GM23338 (cell line): ENCODE measurements around the gene HSD11B1. TPM values are rescaled to one million over a fixed set of nuclear protein-coding genes. Genes with fewer than 3 reads are reported as not detected.

ENCODE experiments used
- ATAC-seq: fragments of 200-7000 bp; cut with Tn5 transposase; 3 replicates; pipeline ENCODE4 v1.9.1; 2020
- DNase-seq: peaks from one replicate; pipeline ENCODE4 v3.0.0-alpha.2; 2015; ENCODE audit warnings: low spot score
- H2AFZ ChIP-seq: fragments of 200-600 bp; sonication (generic); 2 replicates; pipeline ENCODE4 v1.8.0; 2016; ENCODE audit warnings: antibody characterized with exemption, mild to moderate bottlenecking, moderate library complexity
- H3F3A ChIP-seq: fragments of 200-600 bp; sonication (generic); replicated peaks from 2 replicates; pipeline ENCODE4 v1.8.0; 2017; ENCODE audit warnings: antibody characterized with exemption, mixed run types, low read depth
- H3K27ac ChIP-seq: fragments of 200-600 bp; sonication (generic); 2 replicates; pipeline ENCODE4 v1.6.1; 2016; ENCODE audit warnings: low read depth
- H3K27me3 ChIP-seq: fragments of 200-600 bp; sonication (generic); 2 replicates; pipeline ENCODE4 v1.8.0; 2016; ENCODE audit warnings: mild to moderate bottlenecking, mixed run types, moderate library complexity; ENCODE audit not compliant: insufficient read depth
- H3K36me3 ChIP-seq: fragments of 200-600 bp; sonication (generic); 2 replicates; pipeline ENCODE4 v1.8.0; 2016; ENCODE audit warnings: mild to moderate bottlenecking; ENCODE audit not compliant: insufficient read depth
- H3K4me1 ChIP-seq: fragments of 200-600 bp; sonication (generic); 2 replicates; pipeline ENCODE4 v1.8.0; 2016; ENCODE audit warnings: mild to moderate bottlenecking, moderate library complexity; ENCODE audit not compliant: insufficient read depth
- H3K4me2 ChIP-seq: fragments of 200-600 bp; sonication (generic); 2 replicates; pipeline ENCODE4 v1.7.1; 2017; ENCODE audit warnings: mixed run types
- H3K4me3 ChIP-seq: fragments of 200-600 bp; sonication (generic); 2 replicates; pipeline ENCODE4 v1.6.1; 2016; ENCODE audit warnings: mixed run types
- H3K79me2 ChIP-seq: fragments of 200-600 bp; sonication (generic); replicated peaks from 2 replicates; pipeline ENCODE4 v1.8.0; 2017; ENCODE audit warnings: mild to moderate bottlenecking; ENCODE audit not compliant: insufficient read depth
- H3K9me2 ChIP-seq: fragments of 200-600 bp; sonication (generic); 2 replicates; pipeline ENCODE4 v1.8.0; 2017; ENCODE audit not compliant: insufficient read depth
- H4K20me1 ChIP-seq: fragments of 200-600 bp; sonication (generic); replicated peaks from 2 replicates; pipeline ENCODE4 v1.8.0; 2017; ENCODE audit warnings: mild to moderate bottlenecking; ENCODE audit not compliant: insufficient read depth
- H3K27ac Mint-ChIP-seq: 2 replicates; pipeline ENCODE4 v1.8.0; 2020; ENCODE audit warnings: inconsistent platforms, mild to moderate bottlenecking, moderate library complexity, mixed read lengths
- H3K27me3 Mint-ChIP-seq: 3 replicates; pipeline ENCODE4 v1.8.0; 2022; ENCODE audit warnings: low read depth, mild to moderate bottlenecking, moderate library complexity, mixed read lengths, inconsistent platforms; ENCODE audit not compliant: insufficient read depth, poor library complexity
- H3K36me3 Mint-ChIP-seq: 3 replicates; pipeline ENCODE4 v1.8.0; 2021; ENCODE audit warnings: low read depth, mild to moderate bottlenecking, inconsistent platforms, moderate library complexity, mixed read lengths
- H3K4me1 Mint-ChIP-seq: 3 replicates; pipeline ENCODE4 v1.8.0; 2020; ENCODE audit warnings: mild to moderate bottlenecking, inconsistent platforms, mixed read lengths
- H3K4me3 Mint-ChIP-seq: 3 replicates; pipeline ENCODE4 v1.8.0; 2021; ENCODE audit warnings: moderate library complexity, mild to moderate bottlenecking, inconsistent platforms, mixed read lengths
- H3K9me3 Mint-ChIP-seq: 3 replicates; pipeline ENCODE4 v1.8.0; 2020; ENCODE audit warnings: moderate library complexity, mild to moderate bottlenecking, inconsistent platforms, mixed read lengths
- ETS1 ChIP-seq: IDR thresholded peaks from 2 replicates; pipeline ENCODE4 v1.6.1; 2016; ENCODE audit warnings: antibody characterized with exemption
- EZH2 ChIP-seq: fragments of 200-600 bp; sonication (generic); IDR thresholded peaks from one replicate; pipeline ENCODE4 v1.8.0; 2017; ENCODE audit warnings: antibody characterized with exemption, mild to moderate bottlenecking, low read depth; ENCODE audit not compliant: unreplicated experiment
- JUNB ChIP-seq: IDR thresholded peaks from one replicate; pipeline ENCODE4 v1.6.1; 2016; ENCODE audit warnings: antibody characterized with exemption; ENCODE audit not compliant: unreplicated experiment
- POLR2AphosphoS5 ChIP-seq: IDR thresholded peaks from 2 replicates; pipeline ENCODE4 v1.6.1; 2016; ENCODE audit warnings: antibody characterized with exemption, low read depth
- ZNF114 ChIP-seq: fragments of 250-450 bp; sonication (Bioruptor Pico); IDR thresholded peaks from 2 replicates; pipeline ENCODE4 v1.5.0; 2020; ENCODE audit warnings: mild to moderate bottlenecking, moderate library complexity
- polyA plus RNA-seq: library from polyadenylated mRNA; unstranded; fragments of >200 nt; fragmentation: Nextera tagmentation; extraction: Ambion mirVana; gene quantifications from 2 replicates; pipeline ENCODE4 v1.2.1, GENCODE V29; 2016
- total RNA-seq: library from RNA; depleted of rRNA; stranded (reverse); fragments of >200 nt; shearing (Covaris generic); gene quantifications from 2 replicates; pipeline ENCODE4 v1.2.3, GENCODE V29; 2014
- TF ChIP-seq, protein P1 (sequence below): fragments of 250-450 bp; sonication (Bioruptor Pico); IDR thresholded peaks from 2 replicates; pipeline ENCODE4 v1.5.0; 2020; ENCODE audit warnings: mild to moderate bottlenecking, moderate library complexity

The HSD11B1 gene
- total and polyA plus RNA-seq, 2 experiments from 2014 or later = not detected

GRCh38 chr1:209736490-209737117, 32.0 kb downstream of the HSD11B1 start:
- Mint-ChIP-seq H3K4me3 (no peak overlapping the region), H3K27ac (no peak overlapping the region), H3K27me3 (peaks cover 2% of the 10 kb centered on the region), H3K9me3 (no peaks in the 10 kb centered on the region), H3K36me3 (no peaks in the 10 kb centered on the region), H3K4me1 (peaks cover 3% of the 10 kb centered on the region; the same call in 1 of the 3 replicates)
- TF ChIP-seq JUNB (no peak), ETS1 (no peak), ZNF114 (CRISPR knock-in tag) (no peak), EZH2 (no peak), POLR2AphosphoS5 (no peak)
- TF ChIP-seq, protein P1, sequence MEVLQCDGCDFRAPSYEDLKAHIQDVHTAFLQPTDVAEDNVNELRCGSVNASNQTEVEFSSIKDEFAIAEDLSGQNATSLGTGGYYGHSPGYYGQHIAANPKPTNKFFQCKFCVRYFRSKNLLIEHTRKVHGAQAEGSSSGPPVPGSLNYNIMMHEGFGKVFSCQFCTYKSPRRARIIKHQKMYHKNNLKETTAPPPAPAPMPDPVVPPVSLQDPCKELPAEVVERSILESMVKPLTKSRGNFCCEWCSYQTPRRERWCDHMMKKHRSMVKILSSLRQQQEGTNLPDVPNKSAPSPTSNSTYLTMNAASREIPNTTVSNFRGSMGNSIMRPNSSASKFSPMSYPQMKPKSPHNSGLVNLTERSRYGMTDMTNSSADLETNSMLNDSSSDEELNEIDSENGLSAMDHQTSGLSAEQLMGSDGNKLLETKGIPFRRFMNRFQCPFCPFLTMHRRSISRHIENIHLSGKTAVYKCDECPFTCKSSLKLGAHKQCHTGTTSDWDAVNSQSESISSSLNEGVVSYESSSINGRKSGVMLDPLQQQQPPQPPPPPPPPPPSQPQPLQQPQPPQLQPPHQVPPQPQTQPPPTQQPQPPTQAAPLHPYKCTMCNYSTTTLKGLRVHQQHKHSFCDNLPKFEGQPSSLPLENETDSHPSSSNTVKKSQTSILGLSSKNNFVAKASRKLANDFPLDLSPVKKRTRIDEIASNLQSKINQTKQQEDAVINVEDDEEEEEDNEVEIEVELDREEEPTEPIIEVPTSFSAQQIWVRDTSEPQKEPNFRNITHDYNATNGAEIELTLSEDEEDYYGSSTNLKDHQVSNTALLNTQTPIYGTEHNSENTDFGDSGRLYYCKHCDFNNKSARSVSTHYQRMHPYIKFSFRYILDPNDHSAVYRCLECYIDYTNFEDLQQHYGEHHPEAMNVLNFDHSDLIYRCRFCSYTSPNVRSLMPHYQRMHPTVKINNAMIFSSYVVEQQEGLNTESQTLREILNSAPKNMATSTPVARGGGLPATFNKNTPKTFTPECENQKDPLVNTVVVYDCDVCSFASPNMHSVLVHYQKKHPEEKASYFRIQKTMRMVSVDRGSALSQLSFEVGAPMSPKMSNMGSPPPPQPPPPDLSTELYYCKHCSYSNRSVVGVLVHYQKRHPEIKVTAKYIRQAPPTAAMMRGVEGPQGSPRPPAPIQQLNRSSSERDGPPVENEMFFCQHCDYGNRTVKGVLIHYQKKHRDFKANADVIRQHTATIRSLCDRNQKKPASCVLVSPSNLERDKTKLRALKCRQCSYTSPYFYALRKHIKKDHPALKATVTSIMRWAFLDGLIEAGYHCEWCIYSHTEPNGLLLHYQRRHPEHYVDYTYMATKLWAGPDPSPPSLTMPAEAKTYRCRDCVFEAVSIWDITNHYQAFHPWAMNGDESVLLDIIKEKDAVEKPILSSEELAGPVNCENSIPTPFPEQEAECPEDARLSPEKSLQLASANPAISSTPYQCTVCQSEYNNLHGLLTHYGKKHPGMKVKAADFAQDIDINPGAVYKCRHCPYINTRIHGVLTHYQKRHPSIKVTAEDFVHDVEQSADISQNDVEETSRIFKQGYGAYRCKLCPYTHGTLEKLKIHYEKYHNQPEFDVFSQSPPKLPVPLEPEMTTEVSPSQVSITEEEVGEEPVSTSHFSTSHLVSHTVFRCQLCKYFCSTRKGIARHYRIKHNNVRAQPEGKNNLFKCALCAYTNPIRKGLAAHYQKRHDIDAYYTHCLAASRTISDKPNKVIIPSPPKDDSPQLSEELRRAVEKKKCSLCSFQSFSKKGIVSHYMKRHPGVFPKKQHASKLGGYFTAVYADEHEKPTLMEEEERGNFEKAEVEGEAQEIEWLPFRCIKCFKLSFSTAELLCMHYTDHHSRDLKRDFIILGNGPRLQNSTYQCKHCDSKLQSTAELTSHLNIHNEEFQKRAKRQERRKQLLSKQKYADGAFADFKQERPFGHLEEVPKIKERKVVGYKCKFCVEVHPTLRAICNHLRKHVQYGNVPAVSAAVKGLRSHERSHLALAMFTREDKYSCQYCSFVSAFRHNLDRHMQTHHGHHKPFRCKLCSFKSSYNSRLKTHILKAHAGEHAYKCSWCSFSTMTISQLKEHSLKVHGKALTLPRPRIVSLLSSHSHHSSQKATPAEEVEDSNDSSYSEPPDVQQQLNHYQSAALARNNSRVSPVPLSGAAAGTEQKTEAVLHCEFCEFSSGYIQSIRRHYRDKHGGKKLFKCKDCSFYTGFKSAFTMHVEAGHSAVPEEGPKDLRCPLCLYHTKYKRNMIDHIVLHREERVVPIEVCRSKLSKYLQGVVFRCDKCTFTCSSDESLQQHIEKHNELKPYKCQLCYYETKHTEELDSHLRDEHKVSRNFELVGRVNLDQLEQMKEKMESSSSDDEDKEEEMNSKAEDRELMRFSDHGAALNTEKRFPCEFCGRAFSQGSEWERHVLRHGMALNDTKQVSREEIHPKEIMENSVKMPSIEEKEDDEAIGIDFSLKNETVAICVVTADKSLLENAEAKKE (CRISPR knock-in tag) = no peak
- Histone ChIP-seq H4K20me1 (no peaks in the 10 kb centered on the region), H3K4me3 (no peak overlapping the region), H3F3A (no peaks in the 10 kb centered on the region), H3K36me3 (no peaks in the 10 kb centered on the region), H3K27me3 (no peaks in the 10 kb centered on the region), H3K27ac (no peak overlapping the region), H3K9me2 (no peaks in the 10 kb centered on the region), H3K4me2 (no peak overlapping the region), H2AFZ (no peak overlapping the region), H3K4me1 (no peaks in the 10 kb centered on the region), H3K79me2 (no peaks in the 10 kb centered on the region)
- ATAC-seq = no peak
- no peak for DNase-seq
